ENCODE measurements around the gene MBP.

Gene MBP

GRCh38 chr18:77136076-77136718 is 3.6 kb upstream of the MBP start:
- H3K36me3 ChIP-seq (ENCODE audit: insufficient read depth), result no peaks in the 10 kb centered on the region
- no peak overlapping the region for H3K27ac ChIP-seq
- TF ChIP-seq CTCF (conservative IDR thresholded peaks at IDR 0.05; ENCODE audit: low read depth, low read length), result no peak

GRCh38 chr18:77135339-77136075 is 2.9 kb upstream of the MBP start:
- Histone ChIP-seq H4K20me1 (ENCODE audit: insufficient read depth) (no peaks in the 10 kb centered on the region), H3K4me3 (IDR thresholded peaks at IDR 0.05; ENCODE audit: insufficient read depth, low read depth, low read length) (no peak overlapping the region), H3K9ac (no peak overlapping the region), H2AFZ (ENCODE audit: low read depth) (no peak overlapping the region), H3K27ac (no peak overlapping the region), H3K79me2 (ENCODE audit: insufficient read depth, low read depth) (no peaks in the 10 kb centered on the region), H3K36me3 (ENCODE audit: insufficient read depth) (no peaks in the 10 kb centered on the region), H3K4me1 (ENCODE audit: low read depth, poor library complexity, severe bottlenecking) (peaks cover 3% of the 10 kb centered on the region), H3K4me2 (no peak overlapping the region), H3K27me3 (ENCODE audit: insufficient read depth, low read depth) (no peaks in the 10 kb centered on the region)
- TF ChIP-seq CTCF (conservative IDR thresholded peaks at IDR 0.05; ENCODE audit: low read depth, low read length), result no peak

More at GRCh38 chr18:77136076-77136718, 3.6 kb upstream of the MBP start:
- Histone ChIP-seq H3K4me2 (no peak overlapping the region), H3K27me3 (ENCODE audit: insufficient read depth, low read depth) (no peaks in the 10 kb centered on the region), H3K9ac (no peak overlapping the region), H3K4me1 (ENCODE audit: low read depth, poor library complexity, severe bottlenecking) (no peaks in the 10 kb centered on the region), H4K20me1 (ENCODE audit: insufficient read depth) (no peaks in the 10 kb centered on the region), H2AFZ (ENCODE audit: low read depth) (no peak overlapping the region), H3K4me3 (IDR thresholded peaks at IDR 0.05; ENCODE audit: insufficient read depth, low read depth, low read length) (no peak overlapping the region), H3K79me2 (ENCODE audit: insufficient read depth, low read depth) (no peaks in the 10 kb centered on the region)

- Histone ChIP-seq H3K27me3 (ENCODE audit: insufficient read depth, low read depth) (no peaks in the 10 kb centered on the region), H4K20me1 (ENCODE audit: insufficient read depth) (no peaks in the 10 kb centered on the region), H3K27ac (no peak overlapping the region), H3K79me2 (ENCODE audit: insufficient read depth, low read depth) (no peaks in the 10 kb centered on the region), H3K4me1 (ENCODE audit: low read depth, poor library complexity, severe bottlenecking) (peaks cover 6% of the 10 kb centered on the region), H3K4me2 (no peak overlapping the region), H3K9ac (no peak overlapping the region), H3K36me3 (ENCODE audit: insufficient read depth) (no peaks in the 10 kb centered on the region), H2AFZ (ENCODE audit: low read depth) (no peak overlapping the region), H3K4me3 (IDR thresholded peaks at IDR 0.05; ENCODE audit: insufficient read depth, low read depth, low read length) (no peak overlapping the region)
- no peak for TF ChIP-seq CTCF (conservative IDR thresholded peaks at IDR 0.05; ENCODE audit: low read depth, low read length)
These were observed 2.0 kb upstream of the MBP start for GRCh38 chr18:77134611-77135010.

GRCh38 chr18:77133835-77134496 is 1.4 kb upstream of the MBP start:
- no peak overlapping the region for H3K27ac ChIP-seq
- no peaks in the 10 kb centered on the region for H4K20me1 ChIP-seq (ENCODE audit: insufficient read depth)
- H2AFZ ChIP-seq (ENCODE audit: low read depth), result no peak overlapping the region
- no peak overlapping the region for H3K9ac ChIP-seq
- TF ChIP-seq CTCF (conservative IDR thresholded peaks at IDR 0.05; ENCODE audit: low read depth, low read length), result no peak
- no peaks in the 10 kb centered on the region for H3K79me2 ChIP-seq (ENCODE audit: insufficient read depth, low read depth)
- no peaks in the 10 kb centered on the region for H3K36me3 ChIP-seq (ENCODE audit: insufficient read depth)
- no peak overlapping the region for H3K4me2 ChIP-seq
- H3K4me1 ChIP-seq (ENCODE audit: low read depth, poor library complexity, severe bottlenecking), result peaks cover 6% of the 10 kb centered on the region
- H3K4me3 ChIP-seq (IDR thresholded peaks at IDR 0.05; ENCODE audit: insufficient read depth, low read depth, low read length), result no peak overlapping the region
- no peaks in the 10 kb centered on the region for H3K27me3 ChIP-seq (ENCODE audit: insufficient read depth, low read depth)
